Prostate gland (tissue), 2 donors: ENCODE results near the gene LRRC8E.

Experiments used
- POLR2A ChIP-seq: fragments of 450-650 bp; IDR thresholded peaks from one replicate; pipeline ENCODE4 v1.6.1; 2016; ENCODE audit warnings: antibody characterized with exemption, mild to moderate bottlenecking
- TF ChIP-seq, protein P1 (sequence below), 4 experiments: fragments of 200-600 bp in 2 of 4; fragments of 450-650 bp in 2 of 4; sonication (generic) in 2 of 4; IDR thresholded peaks; 1 replicate in 3 of 4; 2 replicates in 1 of 4; pipeline ENCODE4 v1.5.1; 2016 to 2019; ENCODE audit warnings: antibody characterized with exemption in 4 of 4, mild to moderate bottlenecking in 2 of 4, moderate library complexity in 2 of 4

- TF ChIP-seq, protein P1, sequence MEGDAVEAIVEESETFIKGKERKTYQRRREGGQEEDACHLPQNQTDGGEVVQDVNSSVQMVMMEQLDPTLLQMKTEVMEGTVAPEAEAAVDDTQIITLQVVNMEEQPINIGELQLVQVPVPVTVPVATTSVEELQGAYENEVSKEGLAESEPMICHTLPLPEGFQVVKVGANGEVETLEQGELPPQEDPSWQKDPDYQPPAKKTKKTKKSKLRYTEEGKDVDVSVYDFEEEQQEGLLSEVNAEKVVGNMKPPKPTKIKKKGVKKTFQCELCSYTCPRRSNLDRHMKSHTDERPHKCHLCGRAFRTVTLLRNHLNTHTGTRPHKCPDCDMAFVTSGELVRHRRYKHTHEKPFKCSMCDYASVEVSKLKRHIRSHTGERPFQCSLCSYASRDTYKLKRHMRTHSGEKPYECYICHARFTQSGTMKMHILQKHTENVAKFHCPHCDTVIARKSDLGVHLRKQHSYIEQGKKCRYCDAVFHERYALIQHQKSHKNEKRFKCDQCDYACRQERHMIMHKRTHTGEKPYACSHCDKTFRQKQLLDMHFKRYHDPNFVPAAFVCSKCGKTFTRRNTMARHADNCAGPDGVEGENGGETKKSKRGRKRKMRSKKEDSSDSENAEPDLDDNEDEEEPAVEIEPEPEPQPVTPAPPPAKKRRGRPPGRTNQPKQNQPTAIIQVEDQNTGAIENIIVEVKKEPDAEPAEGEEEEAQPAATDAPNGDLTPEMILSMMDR (IDR thresholded peaks at IDR 0.05), result no peak
- TF ChIP-seq POLR2A, result no peak
Measured at GRCh38 chr19:7879836-7880235, 8.5 kb upstream of the LRRC8E start.
